Measurements from ENCODE around the gene ART5. TPM values are rescaled to one million over a fixed set of nuclear protein-coding genes. Genes with fewer than 3 reads are reported as not detected.

ART5 gene
- total RNA-seq, 2 experiments from 2014 or later: not detected

DNA sequence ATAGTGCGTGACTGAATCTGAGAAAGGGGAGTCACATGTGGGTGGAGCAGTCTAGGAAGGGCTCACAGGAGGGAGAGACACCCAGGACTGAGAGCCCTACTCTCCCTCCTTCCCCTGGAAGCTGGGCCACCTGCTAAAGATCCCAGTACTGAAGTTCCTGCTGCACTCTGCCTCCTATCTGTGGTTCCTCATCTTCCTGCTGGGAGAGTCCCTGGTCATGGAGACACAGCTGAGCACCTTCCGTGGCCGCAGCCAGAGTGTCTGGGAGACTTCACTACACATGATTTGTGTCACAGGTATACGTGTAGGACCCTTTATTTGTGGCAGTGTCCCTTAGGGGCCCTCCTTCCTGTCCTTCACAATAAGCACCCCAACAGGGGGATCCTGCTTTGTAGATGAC is 19.3 kb downstream of the ART5 start:
- TF ChIP-seq, protein P1, sequence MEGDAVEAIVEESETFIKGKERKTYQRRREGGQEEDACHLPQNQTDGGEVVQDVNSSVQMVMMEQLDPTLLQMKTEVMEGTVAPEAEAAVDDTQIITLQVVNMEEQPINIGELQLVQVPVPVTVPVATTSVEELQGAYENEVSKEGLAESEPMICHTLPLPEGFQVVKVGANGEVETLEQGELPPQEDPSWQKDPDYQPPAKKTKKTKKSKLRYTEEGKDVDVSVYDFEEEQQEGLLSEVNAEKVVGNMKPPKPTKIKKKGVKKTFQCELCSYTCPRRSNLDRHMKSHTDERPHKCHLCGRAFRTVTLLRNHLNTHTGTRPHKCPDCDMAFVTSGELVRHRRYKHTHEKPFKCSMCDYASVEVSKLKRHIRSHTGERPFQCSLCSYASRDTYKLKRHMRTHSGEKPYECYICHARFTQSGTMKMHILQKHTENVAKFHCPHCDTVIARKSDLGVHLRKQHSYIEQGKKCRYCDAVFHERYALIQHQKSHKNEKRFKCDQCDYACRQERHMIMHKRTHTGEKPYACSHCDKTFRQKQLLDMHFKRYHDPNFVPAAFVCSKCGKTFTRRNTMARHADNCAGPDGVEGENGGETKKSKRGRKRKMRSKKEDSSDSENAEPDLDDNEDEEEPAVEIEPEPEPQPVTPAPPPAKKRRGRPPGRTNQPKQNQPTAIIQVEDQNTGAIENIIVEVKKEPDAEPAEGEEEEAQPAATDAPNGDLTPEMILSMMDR (IDR thresholded peaks at IDR 0.05): no peak
- no peaks in the 10 kb centered on the region for H3K27me3 ChIP-seq (ENCODE audit: control insufficient read depth in 1 of 2, insufficient read depth in 2 of 2, low read length in 2 of 2)
- intact Hi-C loops (cut with DNase I, micrococcal nuclease): no loop called here
- no peaks in the 10 kb centered on the region for H3K36me3 ChIP-seq (ENCODE audit: insufficient read depth, low read length)
- CTCF ChIA-PET: no interaction called here
- no peak overlapping the region for H3K27ac ChIP-seq (ENCODE audit: low read depth in 1 of 2, low read length in 2 of 2)
- H3K4me1 ChIP-seq (ENCODE audit: insufficient read depth, low read length): no peaks in the 10 kb centered on the region
- Mint-ChIP-seq H3K27me3 (no peaks in the 10 kb centered on the region), H3K4me3 (no peak overlapping the region), H3K4me1 (ENCODE audit: low read depth) (peaks cover 10% of the 10 kb centered on the region), H3K9me3 (no peaks in the 10 kb centered on the region), H3K36me3 (ENCODE audit: low read depth) (no peaks in the 10 kb centered on the region), H3K27ac (no peak overlapping the region)
- peaks cover 0 to 4% of the 10 kb centered on the region in 2 experiments for H3K9me3 ChIP-seq (ENCODE audit: control insufficient read depth in 1 of 2, insufficient read depth in 1 of 2, low read length in 2 of 2)
- DNase-seq (no peak), ATAC-seq (ENCODE audit: poor library complexity) (no peak)
- POLR2A ChIA-PET: no interaction called here
- H3K4me3 ChIP-seq (ENCODE audit: low read length): no peak overlapping the region

DNA sequence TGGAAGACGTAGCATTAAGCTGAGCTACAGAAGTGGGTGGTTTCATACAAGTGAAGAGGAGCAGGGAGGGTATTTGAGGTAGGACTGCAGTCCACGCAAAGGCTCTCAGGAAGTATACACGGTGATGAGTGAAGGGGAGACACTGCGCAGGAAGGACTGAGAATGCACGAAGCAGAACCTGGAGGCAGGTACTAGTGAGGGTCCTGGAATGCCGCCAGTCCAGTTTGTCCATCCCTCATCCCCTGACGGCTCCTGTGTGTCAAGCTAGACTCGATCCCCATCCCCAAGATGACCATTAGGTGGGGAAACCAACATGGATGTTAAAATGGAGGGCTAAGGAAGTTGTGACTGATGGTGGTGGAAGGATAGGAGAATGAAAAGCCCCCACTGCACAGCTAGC is 23.8 kb downstream of the ART5 start:
- H3K4me1 ChIP-seq (ENCODE audit: insufficient read depth, low read length): peaks cover 15% of the 10 kb centered on the region
- no peak overlapping the region for H3K4me3 ChIP-seq (ENCODE audit: low read length)
- TF ChIP-seq, protein P1 (IDR thresholded peaks at IDR 0.05): no peak
- Mint-ChIP-seq H3K27ac (no peak overlapping the region), H3K4me3 (no peak overlapping the region), H3K4me1 (ENCODE audit: low read depth) (peaks cover 11% of the 10 kb centered on the region), H3K27me3 (no peaks in the 10 kb centered on the region), H3K36me3 (ENCODE audit: low read depth) (no peaks in the 10 kb centered on the region), H3K9me3 (no peaks in the 10 kb centered on the region)
- no peak for ATAC-seq (ENCODE audit: poor library complexity)
- no peaks in the 10 kb centered on the region for H3K27me3 ChIP-seq (ENCODE audit: control insufficient read depth in 1 of 2, insufficient read depth in 2 of 2, low read length in 2 of 2)
- H3K27ac ChIP-seq (ENCODE audit: low read depth in 1 of 2, low read length in 2 of 2): no peak overlapping the region
- ChIA-PET CTCF (no interaction called here), POLR2A (no interaction called here)
- H3K36me3 ChIP-seq (ENCODE audit: insufficient read depth, low read length): no peaks in the 10 kb centered on the region
- no peaks in the 10 kb centered on the region for H3K9me3 ChIP-seq (ENCODE audit: control insufficient read depth in 1 of 2, insufficient read depth in 1 of 2, low read length in 2 of 2)
- DNase-seq: no peak
- intact Hi-C loops (cut with DNase I, micrococcal nuclease): no loop called here

DNA sequence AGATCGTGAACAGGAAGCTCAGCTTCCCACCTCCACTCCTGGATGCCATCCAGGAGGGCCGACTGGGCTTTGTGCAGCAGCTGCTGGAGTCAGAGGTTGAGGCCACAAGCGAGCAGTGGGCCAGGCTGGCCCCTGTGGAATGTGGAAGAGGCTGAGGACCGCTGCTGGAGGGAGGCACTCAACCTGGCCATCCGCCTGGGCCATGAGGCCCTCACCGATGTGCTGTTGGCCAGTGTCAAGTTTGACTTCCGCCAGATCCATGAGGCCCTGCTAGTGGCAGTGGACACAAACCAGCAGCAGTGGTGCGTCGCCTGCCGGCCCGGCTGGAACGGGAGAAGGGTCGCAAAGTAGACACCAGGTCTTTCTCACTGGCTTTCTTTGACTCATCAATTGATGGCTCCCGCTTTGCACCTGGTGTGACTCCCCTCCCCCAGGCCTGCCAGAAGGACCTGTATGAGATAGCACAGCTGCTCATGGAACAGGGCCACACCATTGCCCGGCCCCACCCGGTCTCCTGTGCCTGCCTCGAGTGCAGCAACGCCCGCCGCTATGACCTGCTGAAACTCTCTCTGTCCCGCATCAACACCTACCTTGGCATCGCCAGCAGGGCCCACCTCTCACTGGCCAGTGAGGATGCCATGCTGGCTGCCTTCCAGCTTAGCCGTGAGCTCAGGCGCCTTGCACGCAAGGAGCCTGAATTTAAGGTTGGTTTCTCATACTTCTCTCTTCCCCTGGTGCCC is 24.9 kb downstream of the ART5 start:
- no peaks in the 10 kb centered on the region for H3K36me3 Mint-ChIP-seq (ENCODE audit: low read depth)
- no peaks in the 10 kb centered on the region for H3K27me3 ChIP-seq (ENCODE audit: control insufficient read depth in 1 of 2, insufficient read depth in 2 of 2, low read length in 2 of 2)
- ATAC-seq (ENCODE audit: poor library complexity) (no peak), DNase-seq (no peak)
- peaks cover 3% of the 10 kb centered on the region for H3K9me3 Mint-ChIP-seq
- TF ChIP-seq, protein P1 (IDR thresholded peaks at IDR 0.05): no peak
- CTCF ChIA-PET: no interaction called here
- peaks cover 15% of the 10 kb centered on the region for H3K4me1 ChIP-seq (ENCODE audit: insufficient read depth, low read length)
- H3K4me3 Mint-ChIP-seq: no peak overlapping the region
- no peaks in the 10 kb centered on the region for H3K9me3 ChIP-seq (ENCODE audit: control insufficient read depth in 1 of 2, insufficient read depth in 1 of 2, low read length in 2 of 2)
- no peaks in the 10 kb centered on the region for H3K27me3 Mint-ChIP-seq
- no peak overlapping the region for H3K4me3 ChIP-seq (ENCODE audit: low read length)
- no peak overlapping the region for H3K27ac ChIP-seq (ENCODE audit: low read depth in 1 of 2, low read length in 2 of 2)
- POLR2A ChIA-PET: no interaction called here
- H3K27ac Mint-ChIP-seq: no peak overlapping the region
- no peaks in the 10 kb centered on the region for H3K36me3 ChIP-seq (ENCODE audit: insufficient read depth, low read length)
- intact Hi-C loops (cut with DNase I, micrococcal nuclease): no loop called here
- peaks cover 11% of the 10 kb centered on the region for H3K4me1 Mint-ChIP-seq (ENCODE audit: low read depth)

Measured in CD4-positive, alpha-beta T cell (primary cell).